Choroid plexus epithelial cell (primary cell): ENCODE results near the gene KCNE5.
A peak's percentile ranks its signal among the peaks of the same experiment; 100 is the strongest.
"Not testable (repeated sequence)": the region's sequence is repeated elsewhere in the genome, so short reads cannot be mapped to it uniquely, and the experiment has no call there.

ENCODE experiments used
- DNase-seq: peaks from one replicate; pipeline ENCODE4 v3.0.0-alpha.2; 2010; ENCODE audit warnings: low read depth
- H3K4me3 ChIP-seq: 2 replicates; pipeline ENCODE4 v1.5.1; 2011; ENCODE audit warnings: low read depth, mild to moderate bottlenecking, control low read depth, low read length, moderate library complexity
- TF ChIP-seq, protein P1 (sequence below): conservative IDR thresholded peaks from 2 replicates; pipeline ENCODE4 v1.5.1; 2011; ENCODE audit warnings: low read depth, mild to moderate bottlenecking, control low read depth, inconsistent platforms, low read length, moderate library complexity

Gene KCNE5

DNA sequence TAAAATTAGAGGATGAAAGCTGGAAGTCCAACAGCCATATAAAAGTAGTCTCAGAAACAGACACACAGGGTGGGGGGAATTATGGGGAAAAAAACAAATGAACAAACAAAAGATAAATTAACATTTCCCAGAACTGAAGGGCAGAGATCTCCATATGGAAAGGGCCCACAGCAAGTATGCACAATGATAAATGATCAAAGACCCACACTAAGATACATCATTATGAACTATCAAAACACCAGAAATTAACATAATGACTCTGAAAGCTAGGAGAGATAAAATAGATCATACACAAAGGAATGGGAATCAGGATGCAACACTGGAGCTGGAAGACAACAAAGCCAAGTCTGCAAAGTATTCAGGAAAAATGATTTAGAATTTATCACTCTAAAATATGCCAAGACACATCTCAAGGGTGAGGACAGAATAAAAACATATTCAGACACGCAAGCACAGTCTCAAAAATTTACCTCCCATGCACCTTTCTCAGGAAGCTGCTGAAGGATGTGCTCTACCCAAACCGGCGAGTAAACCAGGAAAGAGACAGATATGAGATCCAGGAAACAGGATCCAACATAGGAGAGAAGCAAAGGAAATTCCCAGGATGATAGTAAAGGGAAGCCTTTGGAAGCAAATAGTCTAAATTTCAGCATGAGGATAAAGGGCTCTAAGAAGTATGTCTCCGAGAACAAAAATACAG lies 30.7 kb upstream of the KCNE5 start:
- no peak overlapping the region for H3K4me3 ChIP-seq
- no peak for DNase-seq
- TF ChIP-seq, protein P1, sequence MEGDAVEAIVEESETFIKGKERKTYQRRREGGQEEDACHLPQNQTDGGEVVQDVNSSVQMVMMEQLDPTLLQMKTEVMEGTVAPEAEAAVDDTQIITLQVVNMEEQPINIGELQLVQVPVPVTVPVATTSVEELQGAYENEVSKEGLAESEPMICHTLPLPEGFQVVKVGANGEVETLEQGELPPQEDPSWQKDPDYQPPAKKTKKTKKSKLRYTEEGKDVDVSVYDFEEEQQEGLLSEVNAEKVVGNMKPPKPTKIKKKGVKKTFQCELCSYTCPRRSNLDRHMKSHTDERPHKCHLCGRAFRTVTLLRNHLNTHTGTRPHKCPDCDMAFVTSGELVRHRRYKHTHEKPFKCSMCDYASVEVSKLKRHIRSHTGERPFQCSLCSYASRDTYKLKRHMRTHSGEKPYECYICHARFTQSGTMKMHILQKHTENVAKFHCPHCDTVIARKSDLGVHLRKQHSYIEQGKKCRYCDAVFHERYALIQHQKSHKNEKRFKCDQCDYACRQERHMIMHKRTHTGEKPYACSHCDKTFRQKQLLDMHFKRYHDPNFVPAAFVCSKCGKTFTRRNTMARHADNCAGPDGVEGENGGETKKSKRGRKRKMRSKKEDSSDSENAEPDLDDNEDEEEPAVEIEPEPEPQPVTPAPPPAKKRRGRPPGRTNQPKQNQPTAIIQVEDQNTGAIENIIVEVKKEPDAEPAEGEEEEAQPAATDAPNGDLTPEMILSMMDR = no peak

DNA sequence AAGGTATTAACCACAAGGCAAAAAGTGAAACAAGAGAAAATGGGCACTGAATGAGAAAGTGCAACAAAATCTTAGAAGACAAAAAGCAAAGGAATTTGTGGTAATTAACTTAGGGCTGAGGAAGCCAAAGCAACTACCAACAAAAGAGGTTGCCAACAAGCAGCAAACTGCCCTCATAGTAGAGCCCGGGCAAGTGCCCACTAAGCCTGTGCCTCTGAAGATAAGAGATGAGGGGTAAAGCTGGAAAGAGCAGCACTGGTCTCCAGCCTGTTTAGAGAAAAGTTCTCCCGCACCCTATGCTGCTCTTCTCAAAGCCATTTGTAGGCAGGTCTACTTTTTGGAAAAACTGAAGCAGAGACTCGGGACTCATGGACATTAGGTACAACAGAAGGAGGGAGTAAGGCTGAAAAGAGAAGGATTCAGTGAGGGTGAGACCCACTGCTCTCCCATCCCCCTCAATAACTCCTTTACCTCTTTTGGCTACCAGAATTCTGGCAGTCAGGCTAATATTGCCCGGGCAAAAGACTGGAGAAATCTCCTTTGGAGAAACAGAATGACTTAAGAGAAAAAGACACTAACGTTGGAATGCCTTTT lies 29.6 kb upstream of the KCNE5 start:
- no peak for DNase-seq
- no peak overlapping the region for H3K4me3 ChIP-seq
- TF ChIP-seq, protein P1 = no peak

DNA sequence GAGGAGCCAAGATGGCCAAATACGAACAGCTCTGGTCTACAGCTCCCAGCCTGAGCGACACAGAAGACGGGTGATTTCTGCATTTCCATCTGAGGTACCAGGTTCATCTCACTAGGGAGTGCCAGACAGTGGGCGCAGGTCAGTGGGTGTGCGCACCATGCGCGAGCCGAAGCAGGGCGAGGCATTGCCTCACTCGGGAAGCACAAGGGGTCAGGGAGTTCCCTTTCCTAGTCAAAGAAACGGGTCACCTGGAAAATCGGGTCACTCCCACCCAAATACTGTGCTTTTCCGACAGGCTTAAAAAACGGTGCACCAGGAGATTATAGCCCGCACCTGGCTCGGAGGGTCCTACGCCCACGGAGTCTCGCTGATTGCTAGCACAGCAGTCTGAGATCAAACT lies 19.7 kb upstream of the KCNE5 start:
- not testable (repeated sequence) for DNase-seq

DNA sequence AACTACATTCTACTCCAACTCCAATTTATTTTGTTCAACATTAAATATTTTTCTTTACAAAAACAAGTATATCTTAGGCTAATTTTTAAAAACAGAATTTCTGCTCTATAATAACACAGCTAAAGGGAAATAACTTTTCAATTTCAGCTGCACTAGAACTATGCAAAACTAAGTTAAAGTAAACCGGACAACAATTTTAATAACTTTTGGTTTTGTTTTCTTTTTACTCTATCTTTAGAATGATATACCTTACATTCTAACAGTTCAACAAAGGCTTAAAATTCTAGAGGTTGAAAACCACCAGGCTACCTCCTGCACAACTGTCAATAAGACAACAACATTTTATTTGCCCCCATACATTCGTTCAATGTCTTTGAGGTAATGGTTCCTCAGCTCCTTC lies 18.7 kb upstream of the KCNE5 start:
- no peak overlapping the region for H3K4me3 ChIP-seq
- DNase-seq = no peak
- TF ChIP-seq, protein P1 = no peak

More for the DNA sequence above, 19.7 kb upstream of the KCNE5 start:
- H3K4me3 ChIP-seq = not testable (repeated sequence)

DNA sequence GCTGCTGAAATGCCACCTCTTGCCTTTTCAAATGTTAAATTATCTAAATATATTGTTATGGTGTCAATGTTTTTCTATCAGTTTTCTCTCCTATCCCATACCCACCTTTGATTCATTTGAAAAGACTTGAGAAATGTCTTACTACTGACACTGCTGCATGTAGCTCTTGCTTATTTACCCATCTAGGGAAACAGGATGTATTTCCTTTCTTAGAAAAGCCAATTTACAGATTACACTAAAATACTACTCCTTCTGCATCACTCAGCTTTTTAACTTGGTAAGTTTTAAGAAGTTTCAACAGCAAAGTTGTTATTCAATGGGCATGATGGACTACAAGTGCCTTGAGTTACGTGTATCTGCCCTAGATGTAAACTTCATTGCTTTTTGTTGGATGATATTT lies 13.2 kb upstream of the KCNE5 start:
- TF ChIP-seq, protein P1 = no peak
- no peak for DNase-seq
- H3K4me3 ChIP-seq = no peak overlapping the region

DNA sequence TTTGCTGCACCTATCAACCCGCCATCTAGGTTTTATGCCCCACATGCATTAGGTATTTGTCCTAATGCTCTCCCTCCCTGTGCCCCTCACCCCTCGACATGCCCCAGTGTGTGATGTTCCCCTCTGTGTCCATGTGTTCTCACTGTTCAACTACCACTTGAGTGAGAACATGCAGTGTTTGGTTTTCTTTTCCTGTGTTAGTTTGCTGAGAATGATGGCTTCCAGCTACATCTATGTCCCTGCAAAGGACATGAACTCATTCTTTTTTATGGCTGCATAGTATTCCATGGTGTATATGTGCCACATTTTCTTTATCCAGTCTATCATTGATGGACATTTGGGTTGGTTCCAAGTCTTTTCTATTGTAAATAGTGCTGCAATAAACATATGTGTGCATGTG lies 12.5 kb upstream of the KCNE5 start:
- not testable (repeated sequence) for H3K4me3 ChIP-seq, DNase-seq

DNA sequence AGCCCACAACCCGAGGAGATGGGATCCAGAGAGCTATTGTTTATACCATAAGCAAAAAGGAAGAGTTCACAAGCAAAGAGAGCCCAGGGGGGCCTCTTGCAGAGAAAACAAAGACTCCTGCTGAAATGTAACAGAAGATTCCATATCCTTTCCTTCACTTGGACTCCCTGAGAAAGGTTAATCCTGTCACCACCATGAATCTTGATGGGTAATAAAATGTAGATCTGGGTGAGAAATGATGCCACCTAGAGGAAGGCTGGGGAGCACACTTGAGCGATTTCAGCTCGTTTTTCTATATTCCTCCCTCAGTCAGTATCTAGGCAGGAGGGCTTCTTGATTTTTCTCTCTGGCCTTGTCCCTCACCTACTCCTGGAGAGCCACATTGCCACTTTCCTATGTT lies 10.2 kb upstream of the KCNE5 start:
- H3K4me3 ChIP-seq = no peak overlapping the region
- TF ChIP-seq, protein P1 = peak; percentile 64
- DNase-seq = peak; percentile 49

DNA sequence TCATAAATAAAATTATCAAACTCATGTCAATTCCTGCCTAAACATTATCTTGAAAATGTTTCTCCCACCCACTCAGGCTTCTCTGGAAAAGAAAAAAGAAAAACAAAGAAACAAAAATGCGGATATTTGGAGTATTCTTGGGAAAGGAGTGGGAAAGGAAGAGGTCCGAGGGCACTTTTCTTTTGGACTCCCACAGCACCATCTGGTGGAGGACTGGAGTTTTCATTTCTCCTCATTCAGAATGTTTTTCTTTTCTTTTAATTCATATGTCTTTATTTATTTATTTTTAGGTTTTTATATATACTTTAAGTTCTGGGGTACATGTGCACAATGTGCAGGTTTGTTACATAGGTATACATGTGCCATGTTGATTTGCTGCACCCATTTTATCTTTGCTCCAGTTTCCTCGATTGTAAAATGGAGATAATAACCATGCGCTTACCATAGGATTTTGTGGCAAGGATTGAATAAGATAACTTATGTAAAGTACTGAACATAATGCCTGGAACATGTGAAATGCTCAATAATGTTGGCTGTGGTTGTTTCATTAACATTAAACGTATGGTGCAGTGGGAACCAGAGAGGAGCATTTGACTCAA lies 8.0 kb upstream of the KCNE5 start:
- TF ChIP-seq, protein P1 = peak; percentile 59
- peak; percentile 53 for DNase-seq
- no peak overlapping the region for H3K4me3 ChIP-seq
